A549 treated with CORT108297 at 1 μM for 4 hours (cell line): ENCODE data around the gene SLC22A12. TPM values are rescaled to one million over a fixed set of nuclear protein-coding genes. Genes with fewer than 3 reads are reported as not detected.

Experiments used
- total RNA-seq: library from RNA; stranded (reverse); fragments of 200-300 nt; extraction: Qiagen RNA extraction; gene quantifications from 5 replicates; pipeline ENCODE4 v1.2.3, GENCODE V29; 2022

SLC22A12 gene
- not detected in 5 replicates for total RNA-seq

GRCh38 chr11:64590763-64591221 is at the start of gene SLC22A12:
SLC22A12 (plus strand) TSS chr11:64591220; CDS start chr11:64591557, 337 bp downstream.

Other genes starting within 250 kb of the SLC22A12 start
- gene RPS6KA4, start 232.1 kb upstream of the SLC22A12 start, total RNA-seq = 51.0 to 71.6 TPM (median 67.7 TPM) in 5 replicates
- gene SLC22A11, start 35.3 kb upstream of the SLC22A12 start, total RNA-seq = 0.05 to 0.16 TPM (median 0.10 TPM) in 4 of 5 replicates, not detected in the other
- gene NRXN2, start 132.0 kb downstream of the SLC22A12 start, total RNA-seq = 0.15 to 0.40 TPM (median 0.23 TPM) in 5 replicates
- gene RASGRP2, start 152.9 kb downstream of the SLC22A12 start, total RNA-seq = 1.0 to 1.5 TPM (median 1.1 TPM) in 5 replicates
- gene PYGM, start 168.8 kb downstream of the SLC22A12 start, total RNA-seq = 0.18 to 0.54 TPM (median 0.25 TPM) in 5 replicates
- 162 to 230 TPM (median 166 TPM) in 5 replicates for gene SF1, start 187.3 kb downstream of the SLC22A12 start, total RNA-seq
- 5.7 to 11.3 TPM (median 9.6 TPM) in 5 replicates for gene MAP4K2, start 212.0 kb downstream of the SLC22A12 start, total RNA-seq
- 32.0 to 45.4 TPM (median 44.1 TPM) in 5 replicates for gene MEN1, start 219.3 kb downstream of the SLC22A12 start, total RNA-seq